Fibroblast of the conjunctiva (primary cell): ENCODE results near the gene LSM12.
"Not testable (repeated sequence)": the region's sequence is repeated elsewhere in the genome, so short reads cannot be mapped to it uniquely, and the experiment has no call there.

Experiments used
- DNase-seq: peaks from one replicate; pipeline ENCODE4 v3.0.0-alpha.2; 2010; ENCODE audit warnings: low read depth

The LSM12 gene

DNA sequence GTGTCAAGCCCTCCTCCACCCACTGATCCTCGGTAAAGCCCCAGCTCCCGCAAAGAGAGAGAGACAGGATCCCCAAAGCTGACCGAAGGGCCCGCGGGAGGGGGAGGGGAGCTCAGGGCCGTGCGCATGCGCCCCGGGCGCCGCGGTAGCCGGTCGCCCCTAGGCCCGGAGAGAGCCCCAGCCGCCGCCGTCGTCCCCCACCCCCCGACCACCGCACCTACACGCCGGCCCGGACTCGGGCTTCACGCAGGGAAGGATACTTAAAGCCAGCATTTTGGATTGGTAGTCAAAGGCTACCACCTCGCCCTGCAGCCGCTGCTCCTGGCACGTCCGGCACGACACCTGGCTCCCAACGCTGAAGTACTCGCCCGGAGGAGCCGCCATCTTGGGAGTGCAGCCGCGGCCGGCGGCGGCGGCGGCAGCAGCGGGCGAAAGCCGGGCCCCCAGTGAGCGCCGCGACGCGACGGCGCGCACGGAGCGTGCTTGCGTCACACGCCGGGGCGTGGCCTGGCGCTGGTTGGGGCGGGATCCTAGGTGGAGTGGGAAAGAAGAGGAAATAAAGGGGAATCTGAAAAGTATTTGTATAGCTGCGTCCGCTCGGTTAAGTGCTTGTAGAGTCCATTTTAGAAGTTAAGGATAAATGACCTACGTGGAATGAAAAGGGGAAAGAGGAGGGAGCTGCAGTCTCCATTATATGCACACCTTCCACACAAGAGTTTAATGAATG lies at the start of gene LSM12:
LSM12 (minus strand) TSS at position 468 of the 727 bp plus-strand sequence; CDS start at position 384, 84 bp downstream.
- DNase-seq, result peak; percentile 74

DNA sequence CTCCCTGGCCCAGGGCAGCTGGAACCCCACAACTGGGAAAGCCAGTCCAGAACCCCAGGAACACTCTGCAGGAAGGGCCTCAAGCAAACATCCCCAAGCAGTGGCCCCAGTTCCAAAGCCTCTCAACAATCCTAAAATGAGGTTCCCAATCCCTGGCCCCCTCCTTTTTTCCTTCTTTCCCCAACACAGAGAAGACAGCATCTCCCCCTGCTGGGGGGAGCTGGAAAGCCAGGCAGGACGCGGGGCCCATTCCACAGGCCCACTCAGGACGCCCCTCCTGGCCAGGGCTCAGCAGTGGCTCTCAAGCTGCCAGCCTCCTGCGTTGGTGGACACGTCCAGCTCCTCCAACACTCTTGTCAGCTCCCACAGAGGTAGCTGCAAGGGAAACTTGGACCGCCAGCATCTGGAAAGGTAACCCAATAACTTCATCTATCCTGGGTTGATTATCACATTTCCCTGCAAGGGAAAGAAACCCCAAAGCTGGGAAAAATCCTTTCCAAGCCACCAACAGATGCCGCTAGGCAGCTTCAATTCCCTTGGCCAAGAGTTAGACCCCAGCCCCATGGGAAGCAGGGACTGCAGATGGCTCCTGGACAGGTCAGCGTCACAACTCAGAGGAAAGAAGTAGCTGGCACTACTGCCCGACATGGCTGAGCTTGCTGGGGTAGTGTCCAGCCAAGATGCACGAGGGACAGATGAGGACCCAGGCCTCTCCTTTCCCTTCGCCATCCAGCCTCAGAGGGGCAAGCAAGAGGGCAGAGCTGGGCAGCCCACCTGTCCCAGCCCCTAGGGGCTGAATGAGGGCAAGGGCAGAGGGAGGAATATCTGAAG lies 49.3 kb upstream of the LSM12 start:
- DNase-seq, result no peak

- DNase-seq, result no peak
Measured at GRCh38 chr17:44113868-44114840, 47.7 kb upstream of the LSM12 start.

DNA sequence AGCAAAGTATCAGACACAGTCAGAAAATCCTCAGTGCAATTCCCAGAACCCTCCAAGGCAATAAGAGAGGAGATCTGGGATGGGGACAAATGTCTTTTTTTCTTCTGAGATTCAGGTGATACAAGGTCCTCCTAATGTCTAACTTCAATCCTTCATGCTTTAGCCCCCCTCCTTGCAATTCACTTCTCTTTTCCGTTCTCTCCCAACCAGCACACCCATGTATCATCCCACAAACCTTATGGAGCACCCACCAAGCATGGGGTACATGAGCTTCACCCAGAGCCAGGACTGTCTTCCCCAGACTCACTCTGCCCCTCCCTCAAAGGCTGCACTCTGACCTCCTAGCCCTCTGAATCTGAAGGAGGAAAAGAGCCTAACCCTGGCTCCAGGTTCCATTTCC lies 46.9 kb upstream of the LSM12 start:
- DNase-seq, result no peak

- DNase-seq, result no peak
Measured at GRCh38 chr17:44112284-44113280, 46.1 kb upstream of the LSM12 start.

- DNase-seq, result no peak
Measured at GRCh38 chr17:44111777-44112176, 45.3 kb upstream of the LSM12 start.

DNA sequence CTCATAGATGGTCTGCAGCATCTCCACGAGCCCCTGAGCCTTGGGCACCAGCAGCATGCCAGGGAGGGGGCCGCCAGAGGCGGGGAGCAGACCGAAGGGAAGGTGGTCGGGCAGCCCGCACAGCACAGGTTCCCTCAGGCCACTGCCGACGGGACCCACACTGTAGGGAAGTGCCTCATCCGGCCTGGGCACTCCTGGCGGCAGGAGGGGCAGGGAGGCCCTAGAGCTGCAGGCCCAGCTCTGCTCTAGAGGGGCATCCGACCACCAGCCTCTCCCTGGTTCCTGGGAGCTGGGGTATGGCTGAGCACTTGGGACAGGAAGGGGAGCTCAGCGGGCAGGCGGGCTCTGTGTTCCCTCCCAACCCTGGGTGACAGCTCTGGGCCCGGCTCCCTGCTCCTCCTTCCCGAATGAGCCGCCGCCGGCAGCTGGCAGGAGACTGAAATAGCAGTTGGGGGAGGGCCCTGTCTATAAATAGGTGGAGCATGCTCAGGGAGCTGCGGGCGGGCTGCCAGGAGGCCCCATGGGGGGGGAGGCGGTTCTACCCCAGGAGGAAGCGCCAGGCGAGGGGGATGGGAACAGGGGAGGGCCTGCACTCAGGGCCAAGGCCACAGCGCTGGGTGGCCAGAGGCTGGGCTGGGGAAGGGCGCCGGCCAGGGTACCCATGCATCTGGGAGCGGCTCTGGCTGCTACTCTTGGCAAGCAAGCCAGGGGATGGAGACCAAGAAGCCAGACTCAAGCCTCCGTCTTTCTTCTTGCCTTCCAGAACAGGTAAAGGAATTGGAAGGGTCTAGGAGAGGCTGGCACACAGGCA lies 44.6 kb upstream of the LSM12 start:
- peak; percentile 88 for DNase-seq

DNA sequence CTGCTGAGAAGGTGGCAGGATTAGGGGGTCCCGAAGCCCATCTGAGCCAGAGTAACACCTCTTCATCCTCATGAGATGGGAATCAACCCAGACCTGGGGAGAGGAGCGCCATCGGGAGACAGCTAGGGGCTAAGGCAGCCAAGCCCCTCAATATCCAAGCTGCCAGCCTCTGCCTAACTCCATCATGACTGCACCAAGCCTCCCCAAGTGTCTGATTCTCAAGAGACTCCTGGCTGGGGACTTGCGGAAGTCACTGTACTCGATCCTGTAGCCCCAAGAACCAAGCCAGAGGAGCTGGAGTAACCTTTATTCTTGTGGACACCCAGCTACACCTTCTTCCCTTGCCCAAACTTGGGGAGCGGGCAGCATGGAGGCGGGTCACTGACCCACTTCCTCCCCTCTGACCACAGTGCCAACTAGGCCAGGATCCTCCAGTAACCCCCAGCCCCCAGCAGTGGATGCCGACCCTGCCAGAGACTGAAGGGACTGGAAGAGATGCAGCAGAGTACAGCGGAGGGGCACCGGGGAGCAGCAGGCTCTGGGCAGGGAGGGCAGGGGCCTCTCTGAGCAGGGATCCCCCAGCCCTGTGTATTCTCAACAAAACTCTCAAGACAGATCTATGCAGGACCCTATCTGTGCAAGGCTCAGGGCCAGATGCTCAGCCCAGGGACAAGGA lies 43.7 kb upstream of the LSM12 start:
- no peak for DNase-seq

- DNase-seq, result no peak
Measured at GRCh38 chr17:44109312-44109630, 42.8 kb upstream of the LSM12 start.

GRCh38 chr17:44108440-44109311 lies 42.2 kb upstream of the LSM12 start:
- peak; percentile 91 for DNase-seq

DNA sequence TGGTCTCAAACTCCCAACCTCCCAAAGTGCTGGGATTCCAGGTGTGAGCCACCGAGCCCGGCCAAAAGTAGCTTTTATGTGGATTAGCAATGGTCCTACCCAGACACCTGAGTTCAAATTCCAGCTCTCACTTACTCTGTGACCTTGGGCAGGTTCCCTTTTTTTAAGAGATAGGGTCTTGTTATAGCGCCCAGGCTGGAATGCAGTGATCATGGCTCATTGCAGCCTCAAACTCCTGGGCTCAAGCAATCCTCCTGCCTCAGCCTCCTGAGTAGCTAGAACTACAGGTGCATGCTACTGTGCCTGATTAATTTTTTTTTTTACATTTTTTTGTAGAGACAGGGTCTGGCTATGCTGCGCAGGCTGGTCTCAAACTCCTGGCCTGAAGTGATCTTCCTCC lies 40.3 kb upstream of the LSM12 start:
- no peak for DNase-seq

DNA sequence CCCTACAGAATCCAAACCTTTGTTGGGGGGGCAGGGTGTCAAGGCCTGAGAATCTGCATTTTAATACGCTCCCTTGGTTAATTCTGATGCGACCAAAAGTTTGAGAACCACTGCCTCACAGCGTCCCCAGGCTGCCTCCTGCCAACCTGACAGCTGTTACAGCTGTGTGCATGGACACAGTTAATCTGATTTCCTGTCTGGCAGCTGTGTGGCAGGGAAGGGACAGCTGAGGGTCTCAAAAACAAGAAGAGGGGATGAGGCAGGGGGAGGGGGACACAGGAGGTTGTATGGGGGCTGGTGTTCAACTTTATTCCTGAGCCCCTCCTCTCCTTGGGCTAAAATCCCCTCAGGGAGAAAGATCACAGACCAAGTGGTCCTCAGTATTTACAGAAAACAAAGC lies 39.5 kb upstream of the LSM12 start:
- no peak for DNase-seq

- DNase-seq, result no peak
Measured at GRCh38 chr17:44105483-44105882, 39.0 kb upstream of the LSM12 start.

DNA sequence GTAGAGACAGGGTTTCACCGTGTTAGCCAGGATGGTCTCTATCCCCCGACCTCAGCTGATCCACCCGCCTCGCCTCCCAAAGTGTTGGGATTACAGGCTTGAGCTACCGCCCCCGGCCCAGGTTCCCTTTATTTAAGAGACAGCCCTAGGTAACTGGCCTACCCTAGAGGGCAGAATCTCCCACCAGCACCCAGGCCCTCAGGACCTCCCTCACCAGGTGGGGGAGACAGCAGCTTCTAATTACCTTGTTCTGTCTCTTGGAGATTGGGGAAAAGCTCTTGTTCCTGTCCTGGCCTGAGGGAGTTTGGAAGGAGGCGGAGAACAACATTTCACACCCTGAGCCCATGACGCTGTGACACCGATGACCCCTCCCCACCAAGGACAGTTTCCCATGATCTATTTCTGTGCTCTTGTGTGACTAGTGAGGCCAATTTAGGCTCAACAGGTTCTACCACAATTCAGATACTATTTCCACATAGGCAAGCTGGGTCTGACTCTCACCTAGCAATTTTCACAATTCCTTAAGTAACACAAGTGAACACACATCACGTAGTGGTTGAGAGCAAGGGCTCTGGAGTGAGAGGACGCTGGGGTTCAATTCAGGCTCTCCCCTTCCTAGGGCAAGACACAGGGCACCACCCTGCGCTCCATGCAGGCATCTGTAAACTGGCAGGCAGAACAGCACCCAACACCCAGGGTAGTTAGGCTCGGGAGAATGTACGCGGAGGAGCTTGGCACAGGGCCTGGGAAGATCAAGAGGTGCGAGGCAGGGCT lies 36.6 kb upstream of the LSM12 start:
- DNase-seq, result no peak

- DNase-seq, result not testable (repeated sequence)
Measured at GRCh38 chr17:44101858-44102257, 35.4 kb upstream of the LSM12 start.

DNA sequence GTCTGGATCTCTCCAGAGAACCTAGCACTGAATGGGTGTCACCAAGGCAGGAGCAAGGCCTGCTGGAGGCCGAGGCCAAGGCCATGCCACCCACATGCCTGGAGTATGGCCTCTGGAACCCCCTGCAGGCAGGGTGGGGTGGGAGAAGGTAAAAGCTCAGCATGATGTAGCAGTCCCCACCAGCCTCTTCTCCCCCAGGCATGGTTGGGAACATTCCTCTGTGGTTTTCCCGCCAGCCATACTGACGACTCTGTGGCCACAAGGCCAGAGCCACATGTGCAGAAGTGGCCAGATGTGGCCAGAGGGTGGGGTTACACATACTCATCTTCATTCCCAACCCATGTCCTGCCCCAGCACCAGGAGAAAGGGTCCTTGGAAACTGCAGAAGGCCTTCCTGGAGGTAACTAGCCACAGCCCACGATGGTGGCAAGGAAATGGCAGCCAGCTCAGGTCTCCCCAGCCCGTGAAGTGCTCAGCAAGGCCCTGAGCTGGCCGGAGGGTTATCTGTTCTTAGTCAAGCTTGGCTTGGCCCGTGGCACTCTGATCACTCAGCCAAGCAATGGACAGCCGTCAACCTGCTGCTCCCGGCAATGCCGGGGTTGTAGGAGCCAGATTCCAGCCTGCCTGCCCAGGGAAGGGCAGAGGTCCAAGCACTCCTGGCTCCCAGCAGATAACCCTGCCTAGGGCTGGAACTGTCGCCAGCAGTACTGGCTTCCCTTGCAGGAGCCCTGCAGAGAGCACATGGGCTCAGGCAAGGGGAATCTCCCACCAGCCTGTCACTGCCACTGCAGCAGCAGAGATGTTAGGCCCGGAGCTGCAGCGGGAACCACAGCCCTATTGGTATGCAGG lies 30.9 kb upstream of the LSM12 start:
- DNase-seq, result no peak
